AG09309 (cell line): ENCODE measurements around the gene GOPC.

Experiments
- DNase-seq: peaks from one replicate; pipeline ENCODE4 v3.0.0-alpha.2; 2010; ENCODE audit warnings: low read depth
- H3K4me3 ChIP-seq: 2 replicates; pipeline ENCODE4 v1.5.1; 2011; ENCODE audit warnings: mild to moderate bottlenecking, low read depth, low read length, moderate library complexity; ENCODE audit not compliant: control insufficient read depth
- TF ChIP-seq, protein P1 (sequence below): IDR thresholded peaks from 2 replicates; pipeline ENCODE4 v1.5.1; 2011; ENCODE audit warnings: mild to moderate bottlenecking, low read depth, low read length, inconsistent platforms; ENCODE audit not compliant: insufficient read depth, control insufficient read depth; ENCODE audit errors: missing control alignments

Gene GOPC

DNA sequence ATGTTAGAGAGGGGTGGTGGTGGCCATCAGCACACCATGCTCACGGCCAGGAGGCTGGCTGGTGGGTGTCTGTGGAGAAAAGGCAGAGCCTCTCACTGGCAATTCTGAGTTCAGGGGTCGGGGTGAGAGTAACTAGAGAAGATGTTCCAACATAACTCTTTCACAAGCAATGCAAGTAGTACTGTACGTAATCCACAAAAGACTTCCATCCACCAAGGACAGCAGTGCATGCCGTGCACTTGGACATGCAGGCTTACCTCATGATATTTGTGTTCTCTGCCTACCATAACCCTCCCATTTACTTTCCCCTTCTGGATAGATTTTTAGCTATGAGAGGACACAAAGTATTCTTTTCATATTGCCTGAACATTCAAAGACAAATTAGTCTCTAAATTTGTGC lies 68.5 kb downstream of the GOPC start:
- TF ChIP-seq, protein P1, sequence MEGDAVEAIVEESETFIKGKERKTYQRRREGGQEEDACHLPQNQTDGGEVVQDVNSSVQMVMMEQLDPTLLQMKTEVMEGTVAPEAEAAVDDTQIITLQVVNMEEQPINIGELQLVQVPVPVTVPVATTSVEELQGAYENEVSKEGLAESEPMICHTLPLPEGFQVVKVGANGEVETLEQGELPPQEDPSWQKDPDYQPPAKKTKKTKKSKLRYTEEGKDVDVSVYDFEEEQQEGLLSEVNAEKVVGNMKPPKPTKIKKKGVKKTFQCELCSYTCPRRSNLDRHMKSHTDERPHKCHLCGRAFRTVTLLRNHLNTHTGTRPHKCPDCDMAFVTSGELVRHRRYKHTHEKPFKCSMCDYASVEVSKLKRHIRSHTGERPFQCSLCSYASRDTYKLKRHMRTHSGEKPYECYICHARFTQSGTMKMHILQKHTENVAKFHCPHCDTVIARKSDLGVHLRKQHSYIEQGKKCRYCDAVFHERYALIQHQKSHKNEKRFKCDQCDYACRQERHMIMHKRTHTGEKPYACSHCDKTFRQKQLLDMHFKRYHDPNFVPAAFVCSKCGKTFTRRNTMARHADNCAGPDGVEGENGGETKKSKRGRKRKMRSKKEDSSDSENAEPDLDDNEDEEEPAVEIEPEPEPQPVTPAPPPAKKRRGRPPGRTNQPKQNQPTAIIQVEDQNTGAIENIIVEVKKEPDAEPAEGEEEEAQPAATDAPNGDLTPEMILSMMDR = no peak
- DNase-seq = no peak
- no peak overlapping the region for H3K4me3 ChIP-seq

DNA sequence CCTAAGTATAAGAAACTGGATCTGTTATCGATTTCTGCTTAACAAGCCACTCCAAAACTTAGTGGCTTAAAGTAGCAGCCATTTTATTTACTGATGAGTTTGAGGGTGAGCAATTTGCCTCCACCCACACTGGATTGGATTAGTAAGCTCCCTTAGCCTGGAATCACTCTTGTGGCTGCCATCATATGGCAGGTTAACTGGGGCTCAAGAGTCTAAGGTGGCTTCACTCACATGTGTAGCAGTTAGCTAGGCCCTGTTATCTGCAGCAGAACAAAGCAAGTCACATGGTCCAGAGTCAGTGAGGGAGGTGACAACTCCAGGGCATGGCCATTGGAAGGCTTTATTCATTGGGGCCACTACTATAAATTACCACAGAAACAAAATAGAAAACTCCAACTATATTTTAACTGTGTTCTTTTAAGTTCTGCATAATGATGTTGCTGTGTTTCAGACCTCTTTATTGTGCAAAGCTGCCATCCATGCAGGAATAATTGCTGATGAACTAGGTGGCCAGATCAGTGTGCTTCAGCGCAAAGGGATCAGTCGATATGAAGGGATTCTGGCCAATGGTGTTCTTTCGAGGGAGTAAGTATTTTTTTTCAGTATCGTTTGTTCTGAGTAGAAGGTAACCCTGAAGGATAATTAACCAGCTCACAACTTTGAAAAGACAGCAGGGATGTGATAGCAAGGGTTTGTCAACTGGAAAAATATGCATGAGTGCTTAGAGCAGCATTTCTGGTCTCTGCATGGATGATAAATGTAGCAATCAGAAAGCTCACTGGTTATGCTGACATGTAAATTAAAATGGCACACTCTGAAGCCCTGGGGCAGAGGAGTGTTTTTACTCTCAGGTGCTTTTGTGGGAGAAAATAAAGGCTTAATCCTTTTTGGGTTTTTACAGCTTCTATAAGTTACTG lies 70.2 kb downstream of the GOPC start:
- TF ChIP-seq, protein P1 = no peak
- DNase-seq = no peak
- H3K4me3 ChIP-seq = no peak overlapping the region

DNA sequence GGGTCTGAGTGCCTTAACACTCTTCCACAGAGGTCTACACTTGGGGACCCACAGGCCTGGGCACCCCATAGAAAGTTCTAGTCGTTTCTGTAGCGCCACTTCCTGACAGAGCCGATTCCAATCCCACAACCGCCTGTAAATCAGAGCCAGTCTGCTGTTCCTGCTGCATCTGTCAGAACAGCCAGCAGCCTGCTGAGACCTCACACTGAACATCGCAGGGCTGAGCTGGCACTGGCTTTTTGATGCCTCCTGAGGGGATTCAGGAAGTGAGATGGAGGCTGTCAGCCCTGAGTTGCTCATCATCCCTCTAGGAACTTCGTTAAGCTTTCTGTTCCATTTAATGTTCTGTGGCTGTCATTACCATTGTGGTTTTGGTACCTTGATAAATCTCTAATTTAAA lies 71.0 kb downstream of the GOPC start:
- no peak for DNase-seq
- TF ChIP-seq, protein P1 = no peak
- no peak overlapping the region for H3K4me3 ChIP-seq

DNA sequence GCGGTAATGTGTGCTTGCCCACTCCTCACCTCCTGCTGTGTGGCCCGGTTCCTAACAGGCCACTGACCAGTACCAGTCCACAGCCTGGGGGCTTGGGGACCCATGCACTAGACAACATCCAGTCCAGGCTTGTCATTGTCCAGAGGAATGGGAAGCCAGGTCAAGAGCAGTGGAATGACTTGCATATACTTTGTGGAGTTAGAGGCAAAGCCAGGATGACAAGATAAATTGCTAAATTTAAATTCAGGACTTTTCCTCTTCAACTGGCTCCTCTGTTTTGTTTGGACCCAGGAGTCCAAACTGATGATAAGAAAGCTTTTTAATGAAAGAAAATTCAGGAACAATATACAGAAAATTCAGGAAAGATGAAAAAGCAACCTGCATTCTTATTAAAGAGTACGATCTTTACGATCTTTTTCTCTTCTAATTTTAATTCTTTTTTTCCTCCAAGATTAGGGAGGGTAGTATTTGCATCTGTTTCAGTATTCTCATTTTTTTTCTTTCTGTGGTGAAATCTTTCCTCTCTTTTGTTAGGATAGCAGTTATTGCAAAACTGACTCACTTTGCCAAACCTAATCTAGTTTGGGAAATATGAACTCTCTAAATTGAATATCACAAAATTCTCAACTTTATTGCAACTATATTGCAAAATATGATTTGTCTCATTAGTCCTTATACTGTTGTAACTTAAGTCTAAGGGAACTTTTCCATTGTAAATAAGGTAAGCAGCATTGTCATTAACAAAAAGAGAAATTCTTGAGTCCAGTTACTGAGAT lies 71.7 kb downstream of the GOPC start:
- H3K4me3 ChIP-seq = no peak overlapping the region
- DNase-seq = no peak
- TF ChIP-seq, protein P1 = no peak

DNA sequence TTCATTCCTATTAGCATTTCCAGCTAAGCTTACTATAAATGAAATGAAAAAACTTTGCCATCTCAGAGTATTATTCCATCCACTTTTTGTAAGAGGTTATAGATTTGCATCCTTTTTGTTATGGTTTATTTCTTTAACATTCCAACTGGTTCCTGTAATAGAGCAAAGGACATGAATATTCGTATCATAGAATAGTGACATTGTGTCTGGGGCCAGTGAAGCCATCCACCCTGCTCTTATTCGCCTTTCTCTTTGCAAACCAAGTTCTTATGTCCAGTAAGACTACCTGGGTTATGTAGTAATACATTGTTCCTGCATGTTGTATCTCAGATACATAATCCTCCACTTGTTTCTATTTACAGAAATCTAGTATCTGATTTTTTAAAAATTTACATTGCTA lies 76.7 kb downstream of the GOPC start:
- H3K4me3 ChIP-seq = no peak overlapping the region
- no peak for DNase-seq
- TF ChIP-seq, protein P1 = no peak

DNA sequence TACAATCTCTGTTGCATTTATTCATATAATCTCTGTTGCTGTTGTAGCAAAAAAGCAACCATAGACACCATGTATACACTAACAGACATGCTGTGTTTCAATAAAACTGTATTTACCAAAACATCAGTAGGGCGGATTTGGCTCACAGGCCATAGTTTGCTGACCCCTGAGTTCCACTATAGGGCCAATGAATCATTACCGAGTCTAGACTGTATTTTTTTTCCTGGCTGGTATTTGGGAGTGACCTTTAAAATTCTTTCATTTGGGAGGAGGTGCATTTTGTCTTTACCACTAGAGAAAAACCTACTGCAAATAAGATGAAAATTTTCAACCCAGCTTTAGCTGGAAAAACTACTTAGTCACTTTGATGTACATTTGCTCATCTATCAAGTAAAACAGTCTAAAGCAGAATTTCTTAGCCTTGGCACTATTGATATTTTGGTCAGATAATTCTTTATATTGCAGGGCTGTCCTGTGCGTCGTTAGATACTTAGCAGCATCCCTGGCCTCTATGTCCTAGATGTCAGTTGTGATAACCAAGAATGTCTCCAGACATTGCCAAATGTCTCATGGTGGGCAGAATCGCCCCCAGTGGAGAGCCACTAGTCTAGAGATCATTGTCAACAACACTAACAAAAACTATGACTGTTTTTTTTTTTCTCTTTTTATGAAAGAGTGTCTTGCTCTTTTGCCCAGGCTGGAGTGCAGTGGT lies 80.4 kb downstream of the GOPC start:
- H3K4me3 ChIP-seq = no peak overlapping the region
- TF ChIP-seq, protein P1 = no peak
- no peak for DNase-seq
